HFFc6 (cell line): Measurements from ENCODE around the gene ZNF136. TPM values are rescaled to one million over a fixed set of nuclear protein-coding genes. Genes with fewer than 3 reads are reported as not detected.

Experiments used
- DNase-seq: peaks from one replicate; pipeline ENCODE4 v3.0.0-alpha.2; 2018
- H3K27ac Mint-ChIP-seq: 2 replicates; pipeline ENCODE4 v1.8.0; 2020; ENCODE audit warnings: mild to moderate bottlenecking, mixed read lengths
- H3K27me3 Mint-ChIP-seq: 2 replicates; pipeline ENCODE4 v1.8.0; 2021; ENCODE audit warnings: mild to moderate bottlenecking, moderate library complexity, mixed read lengths; ENCODE audit not compliant: insufficient read depth
- H3K36me3 Mint-ChIP-seq: 2 replicates; pipeline ENCODE4 v1.8.0; 2021; ENCODE audit warnings: low read depth, mixed read lengths
- H3K4me1 Mint-ChIP-seq: 2 replicates; pipeline ENCODE4 v1.8.0; 2020; ENCODE audit warnings: low read depth, mixed read lengths
- H3K4me3 Mint-ChIP-seq: 2 replicates; pipeline ENCODE4 v1.8.0; 2020; ENCODE audit warnings: mild to moderate bottlenecking, moderate library complexity, mixed read lengths
- H3K9me3 Mint-ChIP-seq: 2 replicates; pipeline ENCODE4 v1.8.0; 2020; ENCODE audit warnings: mild to moderate bottlenecking, mixed read lengths
- CTCF ChIP-seq: fragments of 200-600 bp; sonication (generic); IDR thresholded peaks from 2 replicates; pipeline ENCODE4 v1.5.0; 2021; ENCODE audit warnings: antibody characterized with exemption, mild to moderate bottlenecking
- total RNA-seq, 6 experiments: library from RNA; stranded (reverse); fragmentation: NEBNext Ultra II Directional; extraction: Animal tissue kit (Norgen Biotek cat#: 25700); gene quantifications; 2 replicates in 1 of 6; 3 replicates in 5 of 6; pipeline ENCODE4 v1.2.3, GENCODE V29; 2021

ZNF136 gene
- total RNA-seq, 6 experiments from 2014 or later = 2.3 to 6.9 (median 3.0) TPM

GRCh38 chr19:12163826-12164225, 930 bp downstream of the ZNF136 start:
- Mint-ChIP-seq H3K36me3 (peaks cover 34% of the 10 kb centered on the region), H3K27me3 (no peaks in the 10 kb centered on the region; the same call in 1 of the 2 replicates), H3K27ac (peak overlapping the region; percentile 96), H3K9me3 (peaks cover 3% of the 10 kb centered on the region; the same call in 1 of the 2 replicates), H3K4me1 (peaks cover 19% of the 10 kb centered on the region), H3K4me3 (peak overlapping the region; percentile 95)
- no peak for DNase-seq
- no peak for TF ChIP-seq CTCF

GRCh38 chr19:12166626-12167025, 3.7 kb downstream of the ZNF136 start:
- no peak for DNase-seq
- Mint-ChIP-seq H3K36me3 (peaks cover 40% of the 10 kb centered on the region), H3K27me3 (no peaks in the 10 kb centered on the region; the same call in 1 of the 2 replicates), H3K4me1 (peaks cover 19% of the 10 kb centered on the region), H3K27ac (peak overlapping the region; percentile 77), H3K4me3 (no peak overlapping the region; the same call in 1 of the 2 replicates), H3K9me3 (peaks cover 9% of the 10 kb centered on the region; the same call in 1 of the 2 replicates)
- no peak for TF ChIP-seq CTCF

GRCh38 chr19:12180377-12180776, 17.5 kb downstream of the ZNF136 start:
- DNase-seq = no peak
- Mint-ChIP-seq H3K9me3 (peaks cover 78% of the 10 kb centered on the region), H3K27ac (no peak overlapping the region), H3K27me3 (no peaks in the 10 kb centered on the region; the same call in 1 of the 2 replicates), H3K4me3 (no peak overlapping the region), H3K36me3 (peaks cover 73% of the 10 kb centered on the region), H3K4me1 (no peaks in the 10 kb centered on the region)
- TF ChIP-seq CTCF = no peak

- peaks cover 93% of the 10 kb centered on the region for H3K9me3 Mint-ChIP-seq
Measured at GRCh38 chr19:12187625-12188024, 24.7 kb downstream of the ZNF136 start.

GRCh38 chr19:12194827-12195731, 32.2 kb downstream of the ZNF136 start:
- Mint-ChIP-seq H3K9me3 (peaks cover 90% of the 10 kb centered on the region), H3K36me3 (peaks cover 67% of the 10 kb centered on the region), H3K27me3 (peaks cover 5% of the 10 kb centered on the region), H3K4me1 (no peaks in the 10 kb centered on the region), H3K27ac (no peak overlapping the region), H3K4me3 (no peak overlapping the region)
- no peak for DNase-seq
- no peak for TF ChIP-seq CTCF

More at GRCh38 chr19:12187625-12188024, 24.7 kb downstream of the ZNF136 start:
- peaks cover 85% of the 10 kb centered on the region for H3K36me3 Mint-ChIP-seq
- H3K27ac Mint-ChIP-seq = no peak overlapping the region
- H3K4me1 Mint-ChIP-seq = no peaks in the 10 kb centered on the region
- no peak for DNase-seq
- TF ChIP-seq CTCF = no peak
- 0 out of 2 replicates have a peak, but pooled peaks cover 2% of the 10 kb centered on the region for H3K27me3 Mint-ChIP-seq
- no peak overlapping the region for H3K4me3 Mint-ChIP-seq
